GM18907 (cell line): ENCODE data around the gene DDX10.
A peak's percentile ranks its signal among the peaks of the same experiment; 100 is the strongest.
"Not testable (repeated sequence)": the region's sequence is repeated elsewhere in the genome, so short reads cannot be mapped to it uniquely, and the experiment has no call there.

ENCODE experiments used
- ATAC-seq: cut with Tn5 transposase; IDR thresholded peaks from one replicate; pipeline ENCODE4 v1.9.1; 2021; ENCODE audit warnings: mild to moderate bottlenecking, moderate library complexity; ENCODE audit not compliant: unreplicated experiment

DDX10 gene

GRCh38 chr11:108817976-108818375, 153.1 kb downstream of the DDX10 start:
- ATAC-seq = no peak

- no peak for ATAC-seq
These were observed 154.1 kb downstream of the DDX10 start for GRCh38 chr11:108818971-108819370.

GRCh38 chr11:108819957-108820356, 155.1 kb downstream of the DDX10 start:
- ATAC-seq = no peak

GRCh38 chr11:108823960-108824359, 159.1 kb downstream of the DDX10 start:
- not testable (repeated sequence) for ATAC-seq

GRCh38 chr11:108824545-108824944, 159.7 kb downstream of the DDX10 start:
- no peak for ATAC-seq

- no peak for ATAC-seq
These were observed 160.5 kb downstream of the DDX10 start for GRCh38 chr11:108825381-108825780.

GRCh38 chr11:108826136-108826535, 161.3 kb downstream of the DDX10 start:
- ATAC-seq = no peak

GRCh38 chr11:108835624-108836023, 170.8 kb downstream of the DDX10 start:
- no peak for ATAC-seq

GRCh38 chr11:108836541-108836940, 171.7 kb downstream of the DDX10 start:
- no peak for ATAC-seq

- ATAC-seq = peak; percentile 60
These were observed 173.4 kb downstream of the DDX10 start for GRCh38 chr11:108838102-108838791.

GRCh38 chr11:108838792-108839105, 173.9 kb downstream of the DDX10 start:
- ATAC-seq = peak; percentile 44

GRCh38 chr11:108846009-108846408, 181.1 kb downstream of the DDX10 start:
- no peak for ATAC-seq

- no peak for ATAC-seq
These were observed 182.6 kb downstream of the DDX10 start for GRCh38 chr11:108847298-108847990.

- ATAC-seq = no peak
These were observed 186.9 kb downstream of the DDX10 start for GRCh38 chr11:108851781-108852180.

- ATAC-seq = no peak
These were observed 187.8 kb downstream of the DDX10 start for GRCh38 chr11:108852701-108853100.

- ATAC-seq = no peak
These were observed 188.3 kb downstream of the DDX10 start for GRCh38 chr11:108853151-108853550.

GRCh38 chr11:108853864-108854263, 189.0 kb downstream of the DDX10 start:
- peak; percentile 52 for ATAC-seq

- peak; percentile 95 for ATAC-seq
These were observed 189.5 kb downstream of the DDX10 start for GRCh38 chr11:108854346-108854745.

GRCh38 chr11:108857382-108857781, 192.5 kb downstream of the DDX10 start:
- ATAC-seq = no peak

- ATAC-seq = no peak
These were observed 193.8 kb downstream of the DDX10 start for GRCh38 chr11:108858622-108859021.

- ATAC-seq = no peak
These were observed 194.6 kb downstream of the DDX10 start for GRCh38 chr11:108859510-108859909.

- no peak for ATAC-seq
These were observed 198.7 kb downstream of the DDX10 start for GRCh38 chr11:108863528-108863927.

GRCh38 chr11:108865406-108865805, 200.5 kb downstream of the DDX10 start:
- no peak for ATAC-seq
